Skeletal muscle tissue (tissue), 4 donors: ENCODE data around the gene CDYL. TPM values are rescaled to one million over a fixed set of nuclear protein-coding genes. Genes with fewer than 3 reads are reported as not detected.

ENCODE experiments used
- H3K27ac ChIP-seq: one replicate; pipeline ENCODE4 v1.7.0; 2013; ENCODE audit warnings: mild to moderate bottlenecking, low read depth, low read length, inconsistent platforms
- H3K27me3 ChIP-seq, 3 donors: one replicate each; pipeline ENCODE4 v1.7.0; 2013; ENCODE audit warnings: low read length in 3 of 3; ENCODE audit not compliant: control insufficient read depth in 3 of 3, insufficient read depth in 3 of 3
- H3K36me3 ChIP-seq, 3 donors: one replicate each; pipeline ENCODE4 v1.7.0; 2013; ENCODE audit warnings: low read length in 3 of 3; ENCODE audit not compliant: control insufficient read depth in 3 of 3, insufficient read depth in 3 of 3
- H3K4me1 ChIP-seq, 3 donors: one replicate each; pipeline ENCODE4 v1.7.0; 2013; ENCODE audit warnings: low read length in 3 of 3, mild to moderate bottlenecking in 3 of 3; ENCODE audit not compliant: control insufficient read depth in 3 of 3, insufficient read depth in 3 of 3
- H3K4me3 ChIP-seq, 3 donors: one replicate each; pipeline ENCODE4 v1.7.0; 2013; ENCODE audit warnings: low read length in 3 of 3
- H3K9ac ChIP-seq, 3 donors: one replicate each; pipeline ENCODE4 v1.7.0; 2013; ENCODE audit warnings: low read length in 3 of 3, mild to moderate bottlenecking in 3 of 3, moderate library complexity in 2 of 3, low read depth in 1 of 3
- H3K9me3 ChIP-seq, 3 donors: one replicate each; pipeline ENCODE4 v1.7.0; 2013; ENCODE audit warnings: low read length in 3 of 3; ENCODE audit not compliant: control insufficient read depth in 3 of 3
- total RNA-seq: library from RNA; depleted of rRNA; stranded (reverse); fragments of >200 nt; gene quantifications from one replicate; pipeline ENCODE4 v1.2.3, GENCODE V29; 2014
- donor health status: Osteomylitis.

Gene CDYL
- total RNA-seq, 1 donor from 2014 or later: 33.9 TPM

DNA sequence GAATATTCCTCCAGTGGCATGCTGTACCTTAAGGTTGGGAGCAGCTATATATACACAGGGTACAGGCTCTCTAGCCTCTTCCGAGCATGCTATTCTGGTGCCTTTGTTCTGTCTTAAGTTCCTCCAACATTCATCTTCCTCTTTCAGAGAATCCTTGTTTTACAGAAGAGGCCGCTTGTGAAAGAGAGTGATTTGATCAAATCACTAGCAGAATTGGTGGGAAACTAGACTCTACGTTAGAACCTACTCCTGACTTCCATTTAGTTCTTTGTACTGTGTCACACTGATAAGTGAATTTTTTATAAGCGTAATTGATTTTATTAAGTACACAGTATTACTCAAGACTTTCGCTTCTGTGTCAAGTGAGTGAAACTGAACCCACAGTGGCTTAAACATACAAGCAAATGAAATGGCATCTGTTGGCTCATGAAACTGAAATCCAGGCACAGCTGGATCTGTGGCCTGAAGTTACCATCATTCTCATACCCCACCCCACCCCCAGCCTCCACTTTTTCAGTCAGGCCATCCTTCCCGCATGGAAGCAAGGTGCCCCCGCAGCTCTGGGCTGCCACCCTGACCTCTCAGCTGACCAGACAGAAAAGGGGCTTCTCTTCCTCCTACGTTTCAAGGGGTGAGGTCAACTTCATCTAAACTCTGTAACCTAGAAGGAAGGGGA, 125.3 kb downstream of the CDYL start:
- H3K36me3 ChIP-seq: peaks cover 2 to 7% (median 2%) of the 10 kb centered on the region in 3 donors
- H3K27ac ChIP-seq: no peak overlapping the region
- peaks cover 0 to 18% (median 2%) of the 10 kb centered on the region in 3 donors for H3K4me1 ChIP-seq
- no peak overlapping the region for H3K9ac ChIP-seq
- peaks cover 0 to 2% (median 0%) of the 10 kb centered on the region in 3 donors for H3K9me3 ChIP-seq
- no peaks in the 10 kb centered on the region for H3K27me3 ChIP-seq
- no peak overlapping the region for H3K4me3 ChIP-seq

DNA sequence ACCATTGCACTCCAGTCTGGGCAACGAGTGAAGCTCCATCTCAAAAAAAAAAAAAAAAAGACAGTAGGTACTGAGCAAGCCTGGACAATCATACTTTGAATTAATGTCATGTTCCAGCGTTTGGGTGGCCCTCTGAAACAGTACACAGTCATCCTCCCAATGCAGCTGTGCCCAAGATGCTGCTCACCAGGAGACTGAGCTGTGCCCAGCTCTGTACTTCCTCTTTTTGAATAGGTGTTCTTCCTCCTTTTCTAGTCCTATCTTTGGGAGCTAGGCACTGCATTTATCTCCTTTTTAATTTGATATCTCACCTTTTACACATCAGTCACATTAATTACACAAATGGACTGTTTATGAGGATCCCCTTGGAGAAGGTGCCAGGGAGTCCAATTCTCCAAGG, 126.2 kb downstream of the CDYL start:
- H3K36me3 ChIP-seq: peaks cover 2 to 7% (median 2%) of the 10 kb centered on the region in 3 donors
- no peaks in the 10 kb centered on the region for H3K27me3 ChIP-seq
- H3K9ac ChIP-seq: no peak overlapping the region
- H3K4me1 ChIP-seq: peaks cover 4 to 25% (median 8%) of the 10 kb centered on the region in 3 donors
- no peak overlapping the region for H3K27ac ChIP-seq
- peaks cover 0 to 2% (median 0%) of the 10 kb centered on the region in 3 donors for H3K9me3 ChIP-seq
- H3K4me3 ChIP-seq: no peak overlapping the region

DNA sequence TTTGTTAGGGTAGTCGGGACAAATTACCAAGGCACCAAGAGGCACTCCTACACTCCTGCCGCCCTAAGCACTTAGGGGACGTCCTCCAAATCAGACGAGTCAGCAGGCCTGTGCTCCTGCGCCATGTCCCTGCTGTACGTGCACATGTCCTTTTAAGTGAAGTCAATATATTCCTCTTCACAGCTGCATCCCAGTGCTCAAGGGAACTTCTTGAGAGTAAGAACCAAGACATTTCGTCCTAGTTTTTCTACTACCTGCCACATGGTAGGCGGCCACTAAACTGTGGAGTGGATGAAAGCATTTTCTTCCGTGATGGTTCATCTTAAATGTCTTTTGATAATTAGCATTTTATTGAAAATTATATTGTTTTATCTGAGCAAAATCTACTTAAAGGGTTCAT, 126.9 kb downstream of the CDYL start:
- H3K4me3 ChIP-seq: no peak overlapping the region
- H3K27ac ChIP-seq: no peak overlapping the region

DNA sequence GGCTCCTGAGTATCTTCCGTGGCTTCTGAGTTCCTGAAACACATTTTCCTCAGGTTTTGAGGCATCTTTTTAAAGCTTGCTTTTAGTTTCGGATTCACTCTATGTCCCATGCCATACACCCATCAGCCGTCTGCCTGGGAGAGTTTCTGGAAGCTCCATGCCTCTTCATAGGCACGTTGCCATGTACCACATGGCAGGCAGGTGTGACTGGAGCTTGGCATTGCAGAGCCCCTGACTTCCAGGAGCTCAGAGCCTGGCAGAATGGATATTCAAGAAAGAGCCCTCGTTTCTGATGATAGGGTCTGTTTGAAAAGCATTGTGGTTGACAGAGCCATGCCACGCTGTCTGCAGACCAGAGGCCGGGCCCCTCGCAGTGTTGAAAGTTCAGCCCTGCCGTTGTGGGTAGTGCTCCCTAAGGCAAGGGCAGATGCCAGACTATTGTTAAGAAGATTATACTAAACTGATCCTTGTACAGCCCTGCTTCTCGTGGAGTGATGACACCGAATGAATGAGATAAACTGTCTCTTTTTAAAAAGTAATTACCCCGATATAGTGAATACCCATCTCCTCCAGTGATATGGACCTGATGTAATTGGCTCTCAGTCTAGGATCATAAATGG, 127.7 kb downstream of the CDYL start:
- Histone ChIP-seq H3K4me3 (no peak overlapping the region), H3K9ac (no peak overlapping the region), H3K9me3 (peaks cover 0 to 2% (median 0%) of the 10 kb centered on the region in 3 donors), H3K36me3 (peaks cover 0 to 4% (median 2%) of the 10 kb centered on the region in 3 donors), H3K4me1 (peaks cover 4 to 25% (median 8%) of the 10 kb centered on the region in 3 donors), H3K27ac (no peak overlapping the region), H3K27me3 (no peaks in the 10 kb centered on the region)

More for the DNA sequence above, 126.9 kb downstream of the CDYL start:
- Histone ChIP-seq H3K36me3 (peaks cover 2 to 7% (median 2%) of the 10 kb centered on the region in 3 donors), H3K9me3 (peaks cover 0 to 2% (median 0%) of the 10 kb centered on the region in 3 donors), H3K4me1 (peaks cover 4 to 25% (median 8%) of the 10 kb centered on the region in 3 donors), H3K27me3 (no peaks in the 10 kb centered on the region), H3K9ac (no peak overlapping the region)

DNA sequence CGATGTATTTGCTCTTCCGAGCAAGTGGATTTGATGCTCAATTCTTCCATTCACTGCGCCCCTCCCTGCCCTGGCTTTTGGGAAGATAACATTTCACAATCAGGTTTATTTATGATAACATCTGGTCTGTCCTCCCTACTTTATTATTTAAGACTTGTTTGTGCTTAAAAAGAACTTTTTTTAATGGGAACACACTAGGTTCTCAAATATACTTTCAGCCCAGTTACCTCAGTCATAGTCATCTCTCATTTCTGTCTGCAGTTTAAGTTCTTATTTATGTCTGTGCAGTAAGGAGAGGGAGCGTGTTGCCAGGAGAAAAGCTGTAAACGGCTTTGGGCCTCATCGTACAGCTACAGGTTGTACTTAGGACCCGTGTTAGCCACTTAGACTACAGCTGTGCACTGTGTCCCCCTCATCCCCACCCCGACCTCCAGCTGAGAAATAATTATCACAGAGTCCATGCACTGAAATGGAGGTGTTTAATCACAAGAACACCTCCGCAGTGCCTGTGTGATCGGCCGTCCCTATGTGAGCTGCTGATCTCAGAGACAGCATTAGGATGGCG, 128.3 kb downstream of the CDYL start:
- Histone ChIP-seq H3K27me3 (no peaks in the 10 kb centered on the region), H3K4me1 (peaks cover 4 to 25% (median 8%) of the 10 kb centered on the region in 3 donors), H3K36me3 (peaks cover 0 to 4% (median 2%) of the 10 kb centered on the region in 3 donors), H3K27ac (no peak overlapping the region), H3K9ac (no peak overlapping the region), H3K9me3 (no peaks in the 10 kb centered on the region), H3K4me3 (no peak overlapping the region)

DNA sequence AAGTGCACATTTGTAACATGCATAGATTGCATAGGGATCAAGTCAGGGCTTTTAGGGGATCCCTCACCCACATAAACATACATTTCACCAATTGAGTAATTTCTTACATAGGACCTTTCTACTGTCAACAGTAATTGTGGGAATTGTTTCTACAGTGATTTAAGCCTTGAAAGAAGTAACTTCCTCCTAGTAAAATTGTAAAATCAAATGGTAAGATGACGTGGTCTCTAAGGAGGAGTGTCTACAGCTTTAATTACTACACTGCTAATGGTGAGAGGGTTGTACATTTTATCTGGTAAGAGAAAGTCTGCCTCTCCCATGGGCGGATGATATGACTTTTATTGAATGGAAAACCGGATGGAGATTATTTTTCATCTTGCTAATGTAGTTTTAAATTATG, 129.6 kb downstream of the CDYL start:
- Histone ChIP-seq H3K27ac (no peak overlapping the region), H3K9ac (no peak overlapping the region), H3K4me3 (no peak overlapping the region), H3K27me3 (no peaks in the 10 kb centered on the region), H3K36me3 (peaks cover 0 to 4% (median 2%) of the 10 kb centered on the region in 3 donors), H3K9me3 (no peaks in the 10 kb centered on the region), H3K4me1 (peaks cover 4 to 30% (median 8%) of the 10 kb centered on the region in 3 donors)

DNA sequence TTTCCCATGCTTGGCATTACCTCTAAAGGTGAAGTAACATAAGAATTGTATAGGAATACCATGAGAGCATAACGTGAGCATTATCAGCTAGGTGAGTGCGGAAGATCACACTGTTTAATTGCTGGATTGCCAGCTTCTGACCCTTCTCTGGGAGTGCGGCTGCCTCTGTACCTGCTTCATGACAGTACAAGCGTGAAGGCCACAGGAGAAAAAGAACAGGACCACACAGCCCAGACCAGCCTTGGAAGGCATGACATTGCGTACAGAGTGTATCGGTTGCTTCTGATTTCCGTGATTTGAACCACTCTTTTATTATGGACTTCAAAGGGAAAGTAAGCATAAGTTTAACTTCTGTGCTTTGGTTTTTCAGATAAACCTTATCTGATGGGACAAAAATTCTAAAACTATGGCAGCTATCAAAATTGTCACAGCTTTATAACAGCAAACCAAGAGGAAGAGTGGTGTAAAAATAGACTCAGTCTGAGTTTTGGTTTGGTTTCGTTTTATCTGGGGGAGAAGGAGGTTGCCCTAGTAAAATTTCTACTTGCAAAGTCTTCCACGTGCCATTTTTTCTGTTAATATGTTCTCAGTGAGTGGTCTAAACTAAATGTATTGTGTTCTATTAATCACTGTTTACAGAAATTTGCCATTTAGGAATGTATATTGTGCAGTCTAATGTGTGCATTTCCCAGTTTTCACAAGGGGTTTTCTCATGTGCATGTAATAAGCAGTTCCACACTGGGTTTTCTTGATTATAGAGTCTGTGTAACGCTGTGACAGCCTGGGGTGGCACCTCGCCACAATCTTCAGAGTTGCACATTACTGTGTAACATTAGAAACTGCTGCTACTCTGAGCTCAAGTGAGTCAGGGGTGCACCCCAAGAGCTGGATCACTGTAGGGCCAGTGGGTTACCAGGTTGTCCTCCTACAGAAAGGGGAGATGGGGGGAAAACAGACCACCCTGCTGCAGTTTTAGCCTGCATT, 130.4 kb downstream of the CDYL start:
- Histone ChIP-seq H3K27ac (no peak overlapping the region), H3K4me3 (no peak overlapping the region), H3K27me3 (no peaks in the 10 kb centered on the region)

DNA sequence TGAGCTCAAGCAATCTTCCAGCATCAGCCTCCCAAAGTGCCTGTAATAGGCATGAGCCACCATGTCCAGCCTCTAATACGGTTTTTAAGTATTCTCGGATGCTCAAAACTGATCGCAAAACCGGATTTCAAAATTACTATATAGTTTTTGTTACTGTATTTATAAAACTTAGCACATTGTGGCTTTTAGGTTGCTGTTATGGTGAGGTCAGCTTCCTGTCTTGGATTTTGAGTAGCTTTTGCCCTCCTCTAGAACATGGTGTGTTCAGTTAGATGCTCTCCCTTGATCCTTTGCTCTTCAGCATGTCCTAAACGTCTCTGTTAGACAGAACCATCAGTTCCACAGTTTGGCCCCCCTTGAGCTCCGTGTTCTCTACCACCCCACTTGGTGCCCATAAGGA, 131.4 kb downstream of the CDYL start:
- Histone ChIP-seq H3K9ac (no peak overlapping the region), H3K4me1 (peaks cover 4 to 30% (median 6%) of the 10 kb centered on the region in 3 donors), H3K27me3 (no peaks in the 10 kb centered on the region), H3K27ac (no peak overlapping the region), H3K9me3 (no peaks in the 10 kb centered on the region), H3K36me3 (peaks cover 0 to 2% (median 2%) of the 10 kb centered on the region in 3 donors), H3K4me3 (no peak overlapping the region)

More for the DNA sequence above, 130.4 kb downstream of the CDYL start:
- no peak overlapping the region for H3K9ac ChIP-seq
- peaks cover 4 to 30% (median 6%) of the 10 kb centered on the region in 3 donors for H3K4me1 ChIP-seq
- peaks cover 0 to 4% (median 2%) of the 10 kb centered on the region in 3 donors for H3K36me3 ChIP-seq
- H3K9me3 ChIP-seq: no peaks in the 10 kb centered on the region

DNA sequence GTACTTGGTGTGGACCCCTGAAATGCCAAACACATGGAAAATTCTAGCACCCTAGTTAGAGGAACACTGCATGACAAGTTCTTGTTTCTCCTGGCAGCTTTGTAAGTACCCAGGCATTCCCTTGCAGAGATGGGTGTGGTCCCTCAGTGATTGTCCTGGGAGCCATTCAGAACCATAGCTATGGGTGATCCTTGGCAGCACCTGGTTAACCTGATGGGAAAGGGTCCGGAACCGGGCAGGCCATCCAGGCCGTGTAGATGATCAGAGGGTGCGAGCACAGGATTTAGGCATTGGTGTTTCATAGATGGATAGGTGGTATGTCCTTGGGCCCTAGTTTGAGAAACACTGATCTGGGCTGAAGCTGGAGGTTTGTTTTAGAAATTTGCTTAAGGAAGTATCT, 131.9 kb downstream of the CDYL start:
- Histone ChIP-seq H3K4me3 (no peak overlapping the region), H3K4me1 (peaks cover 6 to 27% (median 6%) of the 10 kb centered on the region in 3 donors), H3K27ac (no peak overlapping the region), H3K9me3 (no peaks in the 10 kb centered on the region), H3K9ac (no peak overlapping the region), H3K36me3 (peaks cover 0 to 2% (median 2%) of the 10 kb centered on the region in 3 donors), H3K27me3 (no peaks in the 10 kb centered on the region)
